Endodermal cell (in vitro differentiated cells): ENCODE results near the gene COL5A2. TPM values are rescaled to one million over a fixed set of nuclear protein-coding genes. Genes with fewer than 3 reads are reported as not detected.

Experiments used
- DNase-seq: peaks from one replicate; pipeline ENCODE4 v3.0.0-alpha.2; 2017
- H3K27ac ChIP-seq: 2 replicates; pipeline ENCODE4 v1.5.1; 2013; ENCODE audit warnings: mild to moderate bottlenecking, low read depth, low read length, moderate library complexity
- H3K27me3 ChIP-seq: 2 replicates; pipeline ENCODE4 v1.6.1; 2013; ENCODE audit warnings: mild to moderate bottlenecking, low read length, moderate library complexity; ENCODE audit not compliant: insufficient read depth, control insufficient read depth, poor library complexity, severe bottlenecking
- H3K36me3 ChIP-seq: 2 replicates; pipeline ENCODE4 v1.7.0; 2013; ENCODE audit warnings: mild to moderate bottlenecking, low read length, moderate library complexity; ENCODE audit not compliant: control insufficient read depth, insufficient read depth
- H3K4me1 ChIP-seq: one replicate; pipeline ENCODE4 v1.7.0; 2013; ENCODE audit warnings: low read length; ENCODE audit not compliant: control insufficient read depth, insufficient read depth
- H3K4me3 ChIP-seq: 2 replicates; pipeline ENCODE4 v1.5.1; 2013; ENCODE audit warnings: mild to moderate bottlenecking, low read length, moderate library complexity
- H3K9ac ChIP-seq: 2 replicates; pipeline ENCODE4 v1.6.1; 2013; ENCODE audit warnings: mild to moderate bottlenecking, low read length, moderate library complexity; ENCODE audit not compliant: poor library complexity, severe bottlenecking; ENCODE audit errors: extremely low read depth
- H3K9me3 ChIP-seq: 2 replicates; pipeline ENCODE4 v1.6.1; 2013; ENCODE audit warnings: mild to moderate bottlenecking, low read length, moderate library complexity; ENCODE audit not compliant: control insufficient read depth
- H3K27ac Mint-ChIP-seq: 2 replicates; pipeline ENCODE4 v1.8.0; 2020; ENCODE audit warnings: mixed read lengths
- H3K27me3 Mint-ChIP-seq: 2 replicates; pipeline ENCODE4 v1.8.0; 2021; ENCODE audit warnings: mild to moderate bottlenecking, mixed read lengths; ENCODE audit not compliant: insufficient read depth
- H3K36me3 Mint-ChIP-seq: 2 replicates; pipeline ENCODE4 v1.8.0; 2020; ENCODE audit warnings: low read depth, mixed read lengths
- H3K4me1 Mint-ChIP-seq: 2 replicates; pipeline ENCODE4 v1.8.0; 2020; ENCODE audit warnings: mixed read lengths
- H3K4me3 Mint-ChIP-seq: 2 replicates; pipeline ENCODE4 v1.8.0; 2020; ENCODE audit warnings: mild to moderate bottlenecking, moderate library complexity, mixed read lengths
- H3K9me3 Mint-ChIP-seq: 2 replicates; pipeline ENCODE4 v1.8.0; 2020; ENCODE audit warnings: mild to moderate bottlenecking, mixed read lengths
- WGBS, 2 experiments: methylation state at CpG; one replicate each; pipeline versions ENCODE4 v1.1.5 to v1.1.7; 2013; ENCODE audit warnings: missing lambda C conversion rate in 2 of 2, mixed read lengths in 1 of 2; ENCODE audit not compliant: insufficient coverage in 1 of 2, insufficient read length in 1 of 2; 5-methylcytosine and 5-hydroxymethylcytosine counted together
- total RNA-seq, 2 donors: library from RNA; stranded (reverse); fragmentation: NEBNext Ultra II Directional in 1 of 2; extraction: Animal tissue kit (Norgen Biotek cat#: 25700) in 1 of 2; gene quantifications; 2 replicates in 1 of 2; 3 replicates in 1 of 2; pipeline ENCODE4 v1.2.1, GENCODE V29; 2021
- TF ChIP-seq, protein P1 (sequence below): fragments of 200-600 bp; sonication (generic); conservative IDR thresholded peaks from 2 replicates; pipeline ENCODE4 v1.5.0; 2021; ENCODE audit warnings: antibody characterized with exemption, mild to moderate bottlenecking

Gene COL5A2
- total RNA-seq, 2 donors from 2014 or later = 117 to 153 TPM

DNA sequence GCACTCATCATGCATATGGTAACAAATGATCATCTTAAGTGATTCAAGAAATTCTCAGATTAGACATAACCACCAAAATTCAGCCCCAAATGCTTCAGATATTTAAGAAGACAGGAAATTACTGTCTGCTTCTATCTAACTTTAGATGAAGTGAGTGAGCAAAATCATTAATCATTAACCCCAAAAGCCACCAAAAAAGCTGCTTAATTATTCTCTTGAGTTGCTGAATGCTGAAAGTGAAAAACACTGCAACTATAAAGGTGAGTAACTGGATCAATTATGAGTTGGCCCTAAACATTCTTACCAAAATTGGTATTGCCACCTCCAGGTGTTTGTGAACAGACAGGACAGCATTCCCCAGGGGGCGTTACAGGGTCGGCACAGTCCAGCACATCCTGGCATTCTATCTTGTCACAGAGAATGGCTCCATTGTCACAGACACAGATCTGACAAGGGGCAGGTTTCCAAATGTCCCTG lies 69.6 kb downstream of the COL5A2 start:
- Histone ChIP-seq H3K27ac (no peak overlapping the region), H3K9ac (no peak overlapping the region), H3K27me3 (no peaks in the 10 kb centered on the region), H3K4me1 (no peaks in the 10 kb centered on the region), H3K4me3 (peak overlapping the region; percentile 21), H3K36me3 (peaks cover 35% of the 10 kb centered on the region), H3K9me3 (no peaks in the 10 kb centered on the region)
- TF ChIP-seq, protein P1, sequence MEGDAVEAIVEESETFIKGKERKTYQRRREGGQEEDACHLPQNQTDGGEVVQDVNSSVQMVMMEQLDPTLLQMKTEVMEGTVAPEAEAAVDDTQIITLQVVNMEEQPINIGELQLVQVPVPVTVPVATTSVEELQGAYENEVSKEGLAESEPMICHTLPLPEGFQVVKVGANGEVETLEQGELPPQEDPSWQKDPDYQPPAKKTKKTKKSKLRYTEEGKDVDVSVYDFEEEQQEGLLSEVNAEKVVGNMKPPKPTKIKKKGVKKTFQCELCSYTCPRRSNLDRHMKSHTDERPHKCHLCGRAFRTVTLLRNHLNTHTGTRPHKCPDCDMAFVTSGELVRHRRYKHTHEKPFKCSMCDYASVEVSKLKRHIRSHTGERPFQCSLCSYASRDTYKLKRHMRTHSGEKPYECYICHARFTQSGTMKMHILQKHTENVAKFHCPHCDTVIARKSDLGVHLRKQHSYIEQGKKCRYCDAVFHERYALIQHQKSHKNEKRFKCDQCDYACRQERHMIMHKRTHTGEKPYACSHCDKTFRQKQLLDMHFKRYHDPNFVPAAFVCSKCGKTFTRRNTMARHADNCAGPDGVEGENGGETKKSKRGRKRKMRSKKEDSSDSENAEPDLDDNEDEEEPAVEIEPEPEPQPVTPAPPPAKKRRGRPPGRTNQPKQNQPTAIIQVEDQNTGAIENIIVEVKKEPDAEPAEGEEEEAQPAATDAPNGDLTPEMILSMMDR = peak; percentile 50
- Mint-ChIP-seq H3K4me1 (peaks cover 12% of the 10 kb centered on the region), H3K36me3 (no peaks in the 10 kb centered on the region), H3K4me3 (no peak overlapping the region), H3K27ac (peak overlapping the region; percentile 38), H3K27me3 (no peaks in the 10 kb centered on the region), H3K9me3 (no peaks in the 10 kb centered on the region)
- 75% methylated on average over 2 of the region's 2 CpGs; no CpG with 5 or more reads in 1 of the 2 experiments for WGBS, 2 experiments
- peak; percentile 53 for DNase-seq

DNA sequence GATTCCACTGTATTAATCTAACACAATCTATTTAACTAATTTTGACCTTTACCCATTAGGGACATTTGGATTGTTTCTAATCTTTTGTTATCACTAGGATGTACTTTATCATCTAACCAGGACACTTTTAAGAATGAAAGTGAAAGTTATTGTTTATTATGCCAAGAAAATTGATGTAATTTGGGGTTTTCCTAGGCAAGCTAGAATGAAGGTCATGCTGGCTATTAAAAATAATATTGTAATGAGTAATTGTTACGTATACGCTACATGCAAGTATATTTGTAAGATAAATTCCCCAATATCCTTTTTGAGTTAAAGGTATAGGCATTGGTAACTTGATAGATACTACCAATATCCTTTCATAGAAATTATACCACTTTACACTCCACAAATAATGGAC lies 74.6 kb downstream of the COL5A2 start:
- H3K9me3 ChIP-seq = no peaks in the 10 kb centered on the region
- peaks cover 4% of the 10 kb centered on the region for H3K4me1 Mint-ChIP-seq
- no peak for DNase-seq
- H3K36me3 Mint-ChIP-seq = peaks cover 3% of the 10 kb centered on the region
- TF ChIP-seq, protein P1 = no peak
- WGBS, 2 experiments = 100% methylated on average over 2 of the region's 2 CpGs; no CpG with 5 or more reads in 1 of the 2 experiments
- H3K4me3 ChIP-seq = no peak overlapping the region
- no peak overlapping the region for H3K9ac ChIP-seq
- no peaks in the 10 kb centered on the region for H3K27me3 Mint-ChIP-seq
- no peaks in the 10 kb centered on the region for H3K9me3 Mint-ChIP-seq
- no peak overlapping the region for H3K4me3 Mint-ChIP-seq
- H3K27ac ChIP-seq = no peak overlapping the region
- peaks cover 63% of the 10 kb centered on the region for H3K36me3 ChIP-seq
- H3K27me3 ChIP-seq = no peaks in the 10 kb centered on the region
- H3K27ac Mint-ChIP-seq = no peak overlapping the region
- H3K4me1 ChIP-seq = no peaks in the 10 kb centered on the region

DNA sequence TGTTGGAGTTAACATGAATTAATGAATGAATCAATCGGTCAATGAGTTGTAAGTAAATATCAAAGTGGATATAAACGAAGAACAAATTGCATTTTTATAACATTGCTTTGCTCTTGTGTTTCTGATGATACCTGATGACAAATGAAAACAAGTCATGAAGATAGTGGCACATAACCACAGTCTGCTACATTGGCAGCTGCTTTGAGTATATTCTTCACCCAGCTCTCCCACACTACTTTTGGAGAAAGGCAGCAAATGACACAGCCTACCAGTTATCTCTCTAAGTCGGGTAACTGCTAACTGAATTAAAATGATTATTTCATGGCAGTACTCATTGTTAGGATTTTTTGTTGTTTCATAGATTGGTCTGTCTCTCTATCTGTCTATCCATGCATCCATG lies 76.8 kb downstream of the COL5A2 start:
- Histone ChIP-seq H3K4me1 (no peaks in the 10 kb centered on the region), H3K9ac (no peak overlapping the region), H3K27me3 (no peaks in the 10 kb centered on the region), H3K9me3 (no peaks in the 10 kb centered on the region), H3K27ac (no peak overlapping the region), H3K36me3 (peaks cover 73% of the 10 kb centered on the region), H3K4me3 (no peak overlapping the region)
- H3K9me3 Mint-ChIP-seq = no peaks in the 10 kb centered on the region
- no peaks in the 10 kb centered on the region for H3K27me3 Mint-ChIP-seq
- peaks cover 3% of the 10 kb centered on the region for H3K36me3 Mint-ChIP-seq
- TF ChIP-seq, protein P1 = no peak
- no peak overlapping the region for H3K4me3 Mint-ChIP-seq
- no peak overlapping the region for H3K27ac Mint-ChIP-seq
- WGBS, 2 experiments = 97 to 100% methylated on average over 2 to 3 of the region's 3 CpGs
- DNase-seq = no peak
- no peaks in the 10 kb centered on the region for H3K4me1 Mint-ChIP-seq
